ENCODE measurements around the gene SLCO3A1.

The SLCO3A1 gene

DNA sequence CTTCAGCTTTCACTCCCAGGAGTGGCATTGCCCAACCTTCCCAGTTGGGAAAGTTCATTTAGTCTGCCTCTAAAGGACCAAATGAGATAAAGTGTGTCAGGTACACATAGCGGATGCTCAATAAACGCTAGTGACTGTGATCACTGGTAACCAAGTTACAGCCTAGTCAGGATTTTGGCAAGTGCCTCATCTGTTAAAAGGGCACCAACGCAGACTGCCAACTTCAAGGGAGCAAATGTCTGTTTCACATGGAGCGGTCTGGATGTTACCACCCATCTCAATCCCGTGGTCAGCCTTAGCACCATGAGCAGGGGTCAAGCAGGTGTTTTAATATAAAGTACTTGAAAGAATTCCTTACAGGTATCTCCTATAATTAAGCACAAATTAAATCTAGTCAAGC, 22.7 kb downstream of the SLCO3A1 start:
- H3K9me3 Mint-ChIP-seq = no peaks in the 10 kb centered on the region
- DNase-seq (ENCODE audit: low spot score in 2 of 2) (no peak), ATAC-seq (replicated peaks; ENCODE audit: extremely low read depth, poor library complexity, severe bottlenecking) (no peak)
- no peak overlapping the region for H3K27ac Mint-ChIP-seq (ENCODE audit: low read depth)
- H3K4me1 Mint-ChIP-seq = peaks cover 73% of the 10 kb centered on the region
- H3K4me3 Mint-ChIP-seq = no peak overlapping the region
- peaks cover 8% of the 10 kb centered on the region for H3K36me3 Mint-ChIP-seq (ENCODE audit: insufficient read depth)
- H3K27me3 Mint-ChIP-seq = no peaks in the 10 kb centered on the region

DNA sequence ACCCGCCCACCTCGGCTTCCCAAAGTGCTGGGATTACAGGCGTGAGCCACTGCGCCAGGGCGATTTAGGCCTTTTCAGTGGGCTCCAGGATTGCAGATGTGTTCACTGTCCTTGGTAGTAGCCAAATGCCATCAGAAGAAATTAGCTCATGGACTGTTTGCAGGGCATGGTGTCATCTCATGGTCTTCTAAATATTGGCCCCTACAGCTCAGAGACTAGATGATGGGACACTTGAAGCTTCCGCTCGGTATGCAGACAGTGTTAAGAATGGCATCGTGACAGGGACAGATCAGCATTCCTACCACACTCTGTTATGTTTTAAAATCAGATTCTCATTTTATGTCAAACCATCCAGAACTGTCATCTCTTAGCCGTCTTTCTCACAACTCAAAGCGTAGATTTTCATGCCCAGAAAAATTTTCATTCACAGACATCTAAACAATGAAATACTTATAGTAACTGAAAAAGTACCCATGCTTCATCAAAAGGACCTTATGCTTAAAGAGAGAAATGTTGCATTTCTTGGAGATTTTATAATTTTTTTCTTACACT, 24.9 kb downstream of the SLCO3A1 start:
- Mint-ChIP-seq H3K9me3 (no peaks in the 10 kb centered on the region), H3K36me3 (ENCODE audit: insufficient read depth) (peaks cover 8% of the 10 kb centered on the region), H3K4me1 (peaks cover 62% of the 10 kb centered on the region), H3K4me3 (no peak overlapping the region), H3K27ac (ENCODE audit: low read depth) (no peak overlapping the region), H3K27me3 (no peaks in the 10 kb centered on the region)
- DNase-seq (ENCODE audit: low spot score in 2 of 2) (no peak), ATAC-seq (replicated peaks; ENCODE audit: extremely low read depth, poor library complexity, severe bottlenecking) (no peak)

DNA sequence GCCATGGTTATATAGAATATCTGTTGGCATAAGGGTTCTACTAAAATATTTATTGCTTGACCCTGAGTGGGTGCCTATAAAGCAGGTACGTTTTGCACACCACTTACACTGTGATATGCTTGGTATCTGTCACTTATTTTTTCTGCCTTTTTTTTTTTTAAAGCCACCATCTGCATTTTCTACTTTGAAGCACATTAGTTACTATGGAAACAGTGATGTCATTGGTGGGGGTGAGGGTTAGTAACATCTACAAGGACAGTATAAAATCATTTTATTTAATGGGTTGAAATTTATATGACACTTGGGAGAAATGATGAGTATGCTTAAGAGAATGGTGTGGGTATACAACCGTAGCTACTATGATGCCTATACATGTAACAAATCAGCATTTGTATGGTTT, 25.6 kb downstream of the SLCO3A1 start:
- ATAC-seq (replicated peaks; ENCODE audit: extremely low read depth, poor library complexity, severe bottlenecking) = no peak
- no peak overlapping the region for H3K4me3 Mint-ChIP-seq
- H3K9me3 Mint-ChIP-seq = no peaks in the 10 kb centered on the region
- H3K4me1 Mint-ChIP-seq = peaks cover 59% of the 10 kb centered on the region
- DNase-seq (ENCODE audit: low spot score in 2 of 2) = no peak
- no peak overlapping the region for H3K27ac Mint-ChIP-seq (ENCODE audit: low read depth)
- no peaks in the 10 kb centered on the region for H3K27me3 Mint-ChIP-seq
- H3K36me3 Mint-ChIP-seq (ENCODE audit: insufficient read depth) = peaks cover 10% of the 10 kb centered on the region

DNA sequence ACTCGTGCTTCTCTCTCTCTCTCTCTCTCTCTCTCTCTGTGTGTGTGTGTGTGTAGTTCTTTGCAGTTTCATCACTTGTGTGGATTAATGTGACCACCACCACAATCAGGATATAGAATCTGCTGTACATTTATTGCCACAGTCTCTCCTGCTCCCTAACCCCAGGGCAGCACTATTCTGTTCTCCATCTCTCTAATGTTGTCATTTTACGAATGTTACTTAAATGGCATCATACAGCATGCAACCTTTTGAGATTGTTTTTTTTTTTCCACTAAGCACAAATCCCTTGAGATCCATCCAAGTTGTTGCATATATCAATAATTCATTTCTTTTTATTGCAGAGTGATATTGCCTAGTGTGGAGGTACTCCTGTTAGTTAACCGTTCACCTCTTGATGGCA, 26.9 kb downstream of the SLCO3A1 start:
- no peak overlapping the region for H3K27ac Mint-ChIP-seq (ENCODE audit: low read depth)
- DNase-seq (ENCODE audit: low spot score in 2 of 2) (no peak), ATAC-seq (replicated peaks; ENCODE audit: extremely low read depth, poor library complexity, severe bottlenecking) (no peak)
- H3K4me3 Mint-ChIP-seq = no peak overlapping the region
- peaks cover 54% of the 10 kb centered on the region for H3K4me1 Mint-ChIP-seq
- H3K36me3 Mint-ChIP-seq (ENCODE audit: insufficient read depth) = peaks cover 7% of the 10 kb centered on the region
- H3K9me3 Mint-ChIP-seq = no peaks in the 10 kb centered on the region
- H3K27me3 Mint-ChIP-seq = no peaks in the 10 kb centered on the region

DNA sequence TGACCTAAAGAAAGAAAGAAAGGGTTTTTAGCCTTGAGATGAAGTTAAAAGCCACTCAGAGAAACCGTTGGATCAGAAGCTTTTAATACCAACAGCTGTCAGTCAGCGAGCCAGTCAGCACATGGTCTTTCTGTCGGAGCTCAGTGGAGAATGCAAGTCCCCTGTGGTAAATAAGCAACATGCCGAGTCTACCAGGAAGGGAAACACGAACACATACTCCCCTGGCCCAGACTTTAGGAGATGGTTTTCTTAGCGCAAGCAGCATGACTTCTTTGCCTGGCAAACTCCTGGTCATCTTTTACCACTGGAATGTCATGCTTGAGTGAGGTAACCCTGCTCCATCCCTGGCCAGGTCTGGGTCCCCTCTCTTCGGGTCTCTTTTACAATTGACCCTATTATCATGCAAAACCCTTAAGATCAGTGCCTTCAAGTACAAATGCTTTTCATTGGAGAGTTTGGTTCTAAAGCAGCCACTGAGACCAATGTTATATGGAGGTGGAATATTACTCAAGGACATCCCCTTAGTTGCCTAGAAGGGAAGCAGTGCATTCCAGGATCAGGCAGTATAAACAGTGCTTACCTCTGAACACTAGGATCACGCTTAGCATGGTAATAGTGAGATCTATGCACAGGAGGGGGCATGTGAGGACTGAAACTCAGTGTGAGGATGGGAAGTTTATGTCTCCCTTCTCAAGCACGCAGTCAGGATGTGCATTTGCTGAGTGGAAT, 28.2 kb downstream of the SLCO3A1 start:
- no peaks in the 10 kb centered on the region for H3K9me3 Mint-ChIP-seq
- ATAC-seq (replicated peaks; ENCODE audit: extremely low read depth, poor library complexity, severe bottlenecking) = no peak

DNA sequence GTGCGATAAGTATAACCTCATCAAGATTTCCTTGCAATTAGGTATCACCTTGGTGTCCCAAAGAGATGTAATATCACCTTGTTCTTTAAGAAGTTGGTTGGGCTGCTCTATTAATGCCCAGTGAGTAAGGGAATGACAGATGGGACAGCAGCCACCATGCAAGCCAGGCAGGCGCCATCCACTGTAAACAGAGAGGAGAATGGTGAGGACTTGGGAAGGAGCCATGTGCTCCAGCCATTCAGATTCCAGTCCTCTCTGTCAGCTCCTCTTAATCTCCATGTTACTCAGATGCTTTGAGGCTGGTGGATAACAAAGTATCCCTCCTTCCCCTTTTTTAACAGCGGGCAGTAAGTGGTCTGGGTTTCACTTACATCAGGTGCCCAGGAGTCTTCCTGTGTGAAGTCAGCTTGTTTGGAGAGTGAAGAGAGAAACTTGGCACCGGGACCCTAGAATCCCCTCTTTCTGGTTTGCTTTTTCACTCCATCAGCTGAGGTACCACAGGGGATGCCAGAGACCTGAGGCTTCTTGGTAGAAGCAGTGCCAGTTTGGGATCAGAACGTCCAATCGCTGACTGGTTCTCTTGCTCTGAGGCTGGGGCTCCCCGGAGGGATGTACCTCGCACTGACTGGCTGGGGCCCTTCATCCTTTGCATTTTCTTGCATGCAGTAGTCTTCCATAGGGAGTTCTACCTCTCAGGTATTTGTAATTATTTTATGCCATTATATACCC, 29.5 kb downstream of the SLCO3A1 start:
- Mint-ChIP-seq H3K27ac (ENCODE audit: low read depth) (peak overlapping the region; percentile 67), H3K27me3 (no peaks in the 10 kb centered on the region), H3K4me3 (no peak overlapping the region), H3K9me3 (no peaks in the 10 kb centered on the region), H3K36me3 (ENCODE audit: insufficient read depth) (peaks cover 6% of the 10 kb centered on the region), H3K4me1 (peaks cover 65% of the 10 kb centered on the region)
- ATAC-seq (replicated peaks; ENCODE audit: extremely low read depth, poor library complexity, severe bottlenecking) (no peak), DNase-seq (ENCODE audit: low spot score in 2 of 2) (no peak)

More for the DNA sequence above, 28.2 kb downstream of the SLCO3A1 start:
- no peak for DNase-seq (ENCODE audit: low spot score in 2 of 2)
- peaks cover 7% of the 10 kb centered on the region for H3K36me3 Mint-ChIP-seq (ENCODE audit: insufficient read depth)
- H3K4me1 Mint-ChIP-seq = peaks cover 62% of the 10 kb centered on the region
- no peak overlapping the region for H3K4me3 Mint-ChIP-seq
- no peaks in the 10 kb centered on the region for H3K27me3 Mint-ChIP-seq
- H3K27ac Mint-ChIP-seq (ENCODE audit: low read depth) = no peak overlapping the region

DNA sequence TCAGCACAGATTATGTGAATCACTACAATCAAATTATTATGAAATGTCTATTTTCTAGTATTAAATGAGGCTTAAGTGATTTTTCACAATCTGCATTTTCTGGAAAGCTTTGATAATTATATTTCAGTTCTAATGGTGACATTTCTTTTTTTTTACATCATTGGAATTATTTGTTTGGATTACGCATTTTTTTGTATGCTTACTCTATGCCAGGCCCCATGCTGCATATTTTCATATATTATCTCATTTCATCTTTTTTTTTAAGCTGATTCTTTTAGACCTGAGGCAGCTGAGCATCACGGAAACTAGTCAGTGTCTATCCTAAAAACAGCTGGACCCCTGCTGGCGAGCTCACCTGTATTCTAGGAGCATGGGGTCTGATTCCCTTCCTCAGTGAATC, 31.1 kb downstream of the SLCO3A1 start:
- no peak for DNase-seq (ENCODE audit: low spot score in 2 of 2)
- no peak for ATAC-seq (replicated peaks; ENCODE audit: extremely low read depth, poor library complexity, severe bottlenecking)
- Mint-ChIP-seq H3K27ac (ENCODE audit: low read depth) (no peak overlapping the region), H3K27me3 (no peaks in the 10 kb centered on the region), H3K4me1 (peaks cover 64% of the 10 kb centered on the region), H3K4me3 (no peak overlapping the region), H3K36me3 (ENCODE audit: insufficient read depth) (peaks cover 6% of the 10 kb centered on the region), H3K9me3 (no peaks in the 10 kb centered on the region)

DNA sequence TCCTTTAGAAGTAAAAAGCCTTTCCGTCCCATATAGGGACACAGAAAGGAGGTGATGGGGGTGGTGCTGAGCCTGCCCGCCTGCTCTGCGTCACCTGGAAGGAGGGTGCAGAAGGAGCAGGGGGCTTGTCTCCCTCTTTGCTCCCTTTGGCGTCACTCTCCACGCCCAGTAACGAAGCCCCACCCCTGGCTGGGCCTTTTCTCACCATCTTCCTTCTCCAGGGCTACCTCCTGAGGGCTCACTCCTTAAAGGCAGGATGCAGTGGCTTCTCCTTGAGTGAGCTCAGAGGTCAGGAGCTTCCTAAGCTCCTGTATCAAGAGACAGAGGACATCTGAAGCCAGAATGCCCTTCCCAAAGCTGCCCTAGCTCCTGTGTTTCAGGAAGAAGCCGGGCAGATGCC, 31.5 kb downstream of the SLCO3A1 start:
- Mint-ChIP-seq H3K36me3 (ENCODE audit: insufficient read depth) (peaks cover 6% of the 10 kb centered on the region), H3K4me1 (peaks cover 61% of the 10 kb centered on the region), H3K27me3 (no peaks in the 10 kb centered on the region), H3K27ac (ENCODE audit: low read depth) (no peak overlapping the region), H3K9me3 (no peaks in the 10 kb centered on the region), H3K4me3 (no peak overlapping the region)
- DNase-seq (ENCODE audit: low spot score in 2 of 2) (no peak), ATAC-seq (replicated peaks; ENCODE audit: extremely low read depth, poor library complexity, severe bottlenecking) (no peak)

DNA sequence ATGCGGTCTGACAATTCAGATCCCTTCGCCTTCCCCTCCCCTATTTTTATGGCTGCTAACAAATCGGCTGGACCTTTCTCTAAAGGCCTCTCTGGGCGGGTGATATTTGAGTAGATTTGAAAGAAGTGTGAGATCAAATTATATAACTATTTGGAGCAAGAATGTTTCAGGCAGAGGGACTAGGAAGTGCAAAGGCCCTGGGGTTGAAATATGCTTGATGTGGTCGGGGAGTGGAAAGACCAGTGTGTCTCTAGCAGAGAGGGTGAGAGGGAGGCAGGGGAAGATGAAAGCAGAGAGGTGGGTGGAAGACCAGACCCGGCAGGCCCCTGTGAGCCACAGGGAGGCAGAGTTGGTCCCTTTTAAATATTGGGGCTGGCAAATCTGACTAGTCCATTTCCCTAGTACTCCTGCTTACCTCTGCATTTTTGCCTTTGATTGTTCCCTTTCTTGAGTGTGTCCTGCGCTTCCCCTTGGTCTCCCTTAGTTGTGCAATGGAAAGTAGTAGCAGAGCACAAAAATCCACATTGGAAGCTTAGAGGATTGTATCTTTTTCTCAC, 32.3 kb downstream of the SLCO3A1 start:
- Mint-ChIP-seq H3K36me3 (ENCODE audit: insufficient read depth) (peaks cover 6% of the 10 kb centered on the region), H3K27ac (ENCODE audit: low read depth) (no peak overlapping the region), H3K9me3 (no peaks in the 10 kb centered on the region), H3K4me3 (no peak overlapping the region), H3K4me1 (peaks cover 61% of the 10 kb centered on the region), H3K27me3 (no peaks in the 10 kb centered on the region)
- DNase-seq (ENCODE audit: low spot score in 2 of 2) = no peak
- no peak for ATAC-seq (replicated peaks; ENCODE audit: extremely low read depth, poor library complexity, severe bottlenecking)

DNA sequence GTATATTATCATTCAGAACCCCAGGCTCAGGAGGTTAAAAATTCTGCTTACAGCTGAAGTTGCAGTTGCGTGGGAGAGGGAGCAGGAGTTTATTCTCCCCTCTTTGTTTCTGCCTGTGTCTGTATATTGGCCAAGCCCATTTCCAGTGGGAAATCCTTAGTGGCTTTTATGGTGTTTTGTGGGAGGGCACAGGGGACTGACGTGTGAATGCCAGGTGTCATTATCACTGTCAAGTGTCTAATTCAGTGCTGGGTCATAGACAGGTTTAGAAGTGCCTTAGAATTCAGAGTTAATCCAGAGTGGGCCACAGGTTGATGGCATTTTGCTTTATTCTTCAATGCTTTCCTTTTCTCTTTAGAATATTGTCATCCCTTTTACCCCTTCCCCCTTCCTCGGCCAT, 33.4 kb downstream of the SLCO3A1 start:
- H3K4me1 Mint-ChIP-seq = peaks cover 64% of the 10 kb centered on the region
- peak overlapping the region; percentile 42 for H3K27ac Mint-ChIP-seq (ENCODE audit: low read depth)
- no peak overlapping the region for H3K4me3 Mint-ChIP-seq
- H3K36me3 Mint-ChIP-seq (ENCODE audit: insufficient read depth) = peaks cover 6% of the 10 kb centered on the region
- DNase-seq (ENCODE audit: low spot score in 2 of 2) (no peak), ATAC-seq (replicated peaks; ENCODE audit: extremely low read depth, poor library complexity, severe bottlenecking) (no peak)
- no peaks in the 10 kb centered on the region for H3K27me3 Mint-ChIP-seq
- H3K9me3 Mint-ChIP-seq = no peaks in the 10 kb centered on the region

DNA sequence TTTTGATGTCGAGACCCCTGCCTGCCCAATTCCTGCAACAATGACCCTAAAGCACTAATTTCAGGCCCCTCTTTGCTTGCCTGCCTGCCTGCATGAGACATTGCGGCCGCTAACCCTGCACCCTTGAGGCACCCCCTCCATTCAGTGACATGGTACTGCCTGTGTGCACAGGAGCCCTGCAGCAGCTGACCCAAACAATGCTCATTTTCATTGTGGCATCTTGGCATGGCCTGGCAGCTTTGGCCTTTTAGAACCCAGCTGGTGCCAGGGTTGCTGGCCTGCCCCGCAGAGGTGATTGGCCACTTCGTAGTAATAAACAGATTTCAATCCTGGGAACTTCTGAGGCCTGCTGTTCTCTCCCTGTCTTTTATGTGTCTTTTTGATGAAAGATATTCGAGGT, 33.8 kb downstream of the SLCO3A1 start:
- no peak for DNase-seq (ENCODE audit: low spot score in 2 of 2)
- H3K9me3 Mint-ChIP-seq = no peaks in the 10 kb centered on the region
- peaks cover 7% of the 10 kb centered on the region for H3K36me3 Mint-ChIP-seq (ENCODE audit: insufficient read depth)
- no peak for ATAC-seq (replicated peaks; ENCODE audit: extremely low read depth, poor library complexity, severe bottlenecking)
- H3K4me3 Mint-ChIP-seq = no peak overlapping the region
- peaks cover 64% of the 10 kb centered on the region for H3K4me1 Mint-ChIP-seq
- peak overlapping the region; percentile 42 for H3K27ac Mint-ChIP-seq (ENCODE audit: low read depth)
- no peaks in the 10 kb centered on the region for H3K27me3 Mint-ChIP-seq

DNA sequence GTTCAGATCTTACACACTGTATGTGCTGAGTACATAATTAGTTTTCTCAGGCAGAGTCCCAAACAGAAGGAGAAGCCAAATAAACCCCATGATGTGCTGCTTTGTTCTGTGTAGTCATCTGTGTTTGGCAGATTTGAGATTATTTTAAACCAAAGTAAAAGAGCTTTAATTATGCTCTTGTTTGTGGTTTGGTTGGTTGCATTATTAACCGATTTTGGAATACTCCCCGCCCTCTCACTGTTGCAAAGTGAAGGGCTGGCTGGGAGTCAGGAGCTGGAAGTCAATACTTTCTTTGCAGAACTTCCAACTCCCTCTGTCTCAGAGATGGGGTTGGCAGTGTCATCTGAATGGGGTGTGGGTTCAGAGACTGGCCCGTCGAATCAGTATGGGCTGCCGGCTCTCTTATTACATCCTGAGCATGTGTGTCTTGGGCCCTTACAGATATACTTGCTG, 34.4 kb downstream of the SLCO3A1 start:
- ATAC-seq (replicated peaks; ENCODE audit: extremely low read depth, poor library complexity, severe bottlenecking) = no peak
- Mint-ChIP-seq H3K36me3 (ENCODE audit: insufficient read depth) (peaks cover 9% of the 10 kb centered on the region), H3K4me1 (peaks cover 64% of the 10 kb centered on the region), H3K4me3 (no peak overlapping the region), H3K9me3 (no peaks in the 10 kb centered on the region), H3K27ac (ENCODE audit: low read depth) (peak overlapping the region; percentile 42), H3K27me3 (no peaks in the 10 kb centered on the region)
- no peak for DNase-seq (ENCODE audit: low spot score in 2 of 2)
